DND-41 (cell line): ENCODE measurements around the gene FAM222A.

Experiments
- ATAC-seq: fragments of 200-7000 bp; cut with Tn5 transposase; 3 replicates; pipeline ENCODE4 v1.9.1; 2021; ENCODE audit warnings: low read depth; ENCODE audit not compliant: insufficient read depth
- DNase-seq: peaks from one replicate; pipeline ENCODE4 v3.0.0-alpha.2; 2020
- H2AFZ ChIP-seq: 2 replicates; pipeline ENCODE4 v1.6.0; 2012; ENCODE audit warnings: low read depth, low read length
- H3K27ac ChIP-seq: 2 replicates; pipeline ENCODE4 v1.5.1; 2012; ENCODE audit warnings: low read length, inconsistent platforms
- H3K27me3 ChIP-seq: fragments of 200-600 bp; sonication (generic); 2 replicates; pipeline ENCODE4 v1.6.0; 2012; ENCODE audit warnings: low read length, mild to moderate bottlenecking, inconsistent platforms; ENCODE audit not compliant: insufficient read depth, poor library complexity
- H3K36me3 ChIP-seq: 2 replicates; pipeline ENCODE4 v1.5.1; 2012; ENCODE audit warnings: low read length, inconsistent platforms; ENCODE audit not compliant: insufficient read depth
- H3K4me1 ChIP-seq: 2 replicates; pipeline ENCODE4 v1.5.1; 2012; ENCODE audit warnings: mild to moderate bottlenecking, low read length; ENCODE audit not compliant: insufficient read depth
- H3K4me2 ChIP-seq: 2 replicates; pipeline ENCODE4 v1.6.0; 2012; ENCODE audit warnings: mild to moderate bottlenecking, moderate library complexity, low read length, inconsistent platforms; ENCODE audit not compliant: insufficient read depth
- H3K4me3 ChIP-seq, 2 experiments: fragments of 200-600 bp in 1 of 2; shearing (Covaris generic) in 1 of 2; 2 replicates each; pipeline ENCODE4 v1.5.1; 2012 to 2016; ENCODE audit warnings: inconsistent platforms in 2 of 2, low read length in 2 of 2, mild to moderate bottlenecking in 2 of 2, low read depth in 1 of 2, moderate library complexity in 1 of 2
- H3K79me2 ChIP-seq: 2 replicates; pipeline ENCODE4 v1.6.0; 2012; ENCODE audit warnings: low read length, inconsistent platforms; ENCODE audit not compliant: insufficient read depth
- H3K9ac ChIP-seq: 2 replicates; pipeline ENCODE4 v1.6.0; 2012; ENCODE audit warnings: low read depth, mild to moderate bottlenecking, inconsistent platforms, low read length, moderate library complexity
- H3K9me3 ChIP-seq: 2 replicates; pipeline ENCODE4 v1.5.1; 2012; ENCODE audit warnings: low read length, moderate library complexity, mild to moderate bottlenecking, inconsistent platforms; ENCODE audit not compliant: insufficient read depth, severe bottlenecking
- H4K20me1 ChIP-seq: 2 replicates; pipeline ENCODE4 v1.6.0; 2012; ENCODE audit warnings: low read length; ENCODE audit not compliant: insufficient read depth
- EZH2 ChIP-seq: IDR thresholded peaks from 3 replicates; pipeline ENCODE4 v1.6.1; 2012; ENCODE audit warnings: borderline replicate concordance, low read depth, mild to moderate bottlenecking, moderate library complexity, low read length, inconsistent platforms; ENCODE audit not compliant: severe bottlenecking
- TF ChIP-seq, protein P1 (sequence below): IDR thresholded peaks from 2 replicates; pipeline ENCODE4 v1.5.1; 2012; ENCODE audit warnings: borderline replicate concordance, low read length, moderate library complexity, mild to moderate bottlenecking; ENCODE audit not compliant: poor library complexity, severe bottlenecking; ENCODE audit errors: extremely low read depth

FAM222A gene

DNA sequence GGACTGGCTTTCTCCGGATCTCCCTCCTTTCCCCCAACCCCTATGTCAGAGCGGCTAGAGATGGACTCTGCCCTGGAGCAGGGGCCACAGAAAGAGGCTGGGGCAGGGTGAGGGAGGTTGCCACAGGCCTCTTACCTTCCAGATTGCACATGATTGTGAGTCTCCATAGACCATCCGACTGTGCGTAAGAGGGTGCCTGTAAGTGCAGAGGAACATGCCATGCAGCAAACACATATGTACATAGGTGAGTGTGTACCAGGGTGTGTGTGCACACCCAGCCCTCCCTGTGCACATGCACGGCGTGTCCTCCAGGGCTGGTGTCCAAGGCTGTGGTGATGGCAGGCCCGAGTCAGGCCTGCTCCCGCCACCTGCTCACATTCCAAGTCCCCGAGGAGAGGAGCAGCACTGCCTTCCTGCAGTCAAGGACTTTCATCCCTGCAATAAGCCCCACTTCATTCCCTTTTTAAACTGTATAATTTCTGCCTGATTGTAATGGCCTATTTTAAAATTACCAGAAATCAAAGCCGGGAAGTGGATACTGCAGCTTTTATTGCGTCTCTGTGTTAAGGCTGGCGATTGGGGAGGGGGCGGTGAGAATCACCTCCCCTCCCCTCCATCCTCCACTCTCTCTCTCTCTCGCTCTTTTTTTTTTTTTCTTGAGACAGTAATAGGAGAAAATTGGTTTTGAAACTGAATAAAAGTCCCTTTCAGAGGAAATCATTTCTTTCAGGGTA lies 28.5 kb downstream of the FAM222A start:
- H3K4me1 ChIP-seq = no peaks in the 10 kb centered on the region
- H3K27me3 ChIP-seq = no peaks in the 10 kb centered on the region
- peaks cover 4% of the 10 kb centered on the region; the same call in 1 of the 2 replicates for H4K20me1 ChIP-seq
- H3K9ac ChIP-seq = no peak overlapping the region
- H3K4me3 ChIP-seq = no peak overlapping the region
- TF ChIP-seq EZH2 = no peak
- TF ChIP-seq, protein P1, sequence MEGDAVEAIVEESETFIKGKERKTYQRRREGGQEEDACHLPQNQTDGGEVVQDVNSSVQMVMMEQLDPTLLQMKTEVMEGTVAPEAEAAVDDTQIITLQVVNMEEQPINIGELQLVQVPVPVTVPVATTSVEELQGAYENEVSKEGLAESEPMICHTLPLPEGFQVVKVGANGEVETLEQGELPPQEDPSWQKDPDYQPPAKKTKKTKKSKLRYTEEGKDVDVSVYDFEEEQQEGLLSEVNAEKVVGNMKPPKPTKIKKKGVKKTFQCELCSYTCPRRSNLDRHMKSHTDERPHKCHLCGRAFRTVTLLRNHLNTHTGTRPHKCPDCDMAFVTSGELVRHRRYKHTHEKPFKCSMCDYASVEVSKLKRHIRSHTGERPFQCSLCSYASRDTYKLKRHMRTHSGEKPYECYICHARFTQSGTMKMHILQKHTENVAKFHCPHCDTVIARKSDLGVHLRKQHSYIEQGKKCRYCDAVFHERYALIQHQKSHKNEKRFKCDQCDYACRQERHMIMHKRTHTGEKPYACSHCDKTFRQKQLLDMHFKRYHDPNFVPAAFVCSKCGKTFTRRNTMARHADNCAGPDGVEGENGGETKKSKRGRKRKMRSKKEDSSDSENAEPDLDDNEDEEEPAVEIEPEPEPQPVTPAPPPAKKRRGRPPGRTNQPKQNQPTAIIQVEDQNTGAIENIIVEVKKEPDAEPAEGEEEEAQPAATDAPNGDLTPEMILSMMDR = no peak
- H2AFZ ChIP-seq = no peak overlapping the region
- no peak overlapping the region for H3K4me2 ChIP-seq
- DNase-seq (no peak), ATAC-seq (no peak)
- no peaks in the 10 kb centered on the region for H3K79me2 ChIP-seq
- H3K36me3 ChIP-seq = no peaks in the 10 kb centered on the region
- H3K27ac ChIP-seq = no peak overlapping the region
- no peaks in the 10 kb centered on the region for H3K9me3 ChIP-seq

DNA sequence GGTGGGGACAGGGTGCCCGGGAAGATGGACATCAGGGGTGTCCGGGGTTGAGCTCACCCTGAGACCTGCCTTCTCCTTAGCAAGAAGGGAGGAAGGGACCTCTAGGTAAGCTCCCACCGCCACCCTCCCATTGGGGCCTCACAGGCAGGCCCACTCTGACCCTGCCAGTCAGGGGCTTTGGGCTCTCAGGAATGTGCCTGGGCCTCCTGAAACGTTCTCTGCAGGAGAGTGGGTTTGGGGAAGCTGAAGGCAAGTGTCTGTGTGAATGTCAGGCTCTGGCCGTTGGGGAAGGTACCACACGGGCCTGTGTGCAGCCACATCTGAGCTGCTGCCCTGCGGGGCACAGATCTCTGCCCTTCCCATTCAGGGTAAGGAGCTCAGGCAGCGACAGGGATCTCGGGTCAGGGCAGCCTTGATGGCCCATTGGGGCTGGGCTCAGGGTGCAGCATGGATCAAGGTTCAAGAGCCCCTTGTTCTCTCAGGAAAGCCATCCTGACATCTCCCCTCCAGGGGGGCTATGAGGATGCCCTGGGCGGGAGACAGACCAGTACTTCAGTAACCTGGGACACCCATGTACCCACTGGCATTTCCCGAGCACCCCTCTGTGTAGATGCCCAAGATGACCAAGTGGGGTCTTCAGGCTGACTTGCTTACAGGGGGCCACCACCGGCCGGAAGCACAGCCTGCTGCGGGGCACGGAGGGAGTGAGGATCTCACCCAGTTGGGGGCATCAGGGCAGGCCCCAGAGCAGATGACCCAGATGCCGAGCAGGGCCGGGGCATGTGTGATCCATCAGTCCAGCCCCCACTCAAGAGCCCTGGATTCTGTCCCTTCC lies 29.7 kb downstream of the FAM222A start:
- Histone ChIP-seq H3K27ac (no peak overlapping the region), H3K4me2 (no peak overlapping the region), H3K4me3 (no peak overlapping the region), H3K36me3 (no peaks in the 10 kb centered on the region), H3K79me2 (no peaks in the 10 kb centered on the region), H3K9ac (no peak overlapping the region), H3K4me1 (no peaks in the 10 kb centered on the region), H3K27me3 (no peaks in the 10 kb centered on the region), H2AFZ (no peak overlapping the region), H3K9me3 (no peaks in the 10 kb centered on the region), H4K20me1 (peaks cover 4% of the 10 kb centered on the region; the same call in 1 of the 2 replicates)
- ATAC-seq = no peak
- TF ChIP-seq EZH2 = no peak
- TF ChIP-seq, protein P1 = no peak
- no peak for DNase-seq

DNA sequence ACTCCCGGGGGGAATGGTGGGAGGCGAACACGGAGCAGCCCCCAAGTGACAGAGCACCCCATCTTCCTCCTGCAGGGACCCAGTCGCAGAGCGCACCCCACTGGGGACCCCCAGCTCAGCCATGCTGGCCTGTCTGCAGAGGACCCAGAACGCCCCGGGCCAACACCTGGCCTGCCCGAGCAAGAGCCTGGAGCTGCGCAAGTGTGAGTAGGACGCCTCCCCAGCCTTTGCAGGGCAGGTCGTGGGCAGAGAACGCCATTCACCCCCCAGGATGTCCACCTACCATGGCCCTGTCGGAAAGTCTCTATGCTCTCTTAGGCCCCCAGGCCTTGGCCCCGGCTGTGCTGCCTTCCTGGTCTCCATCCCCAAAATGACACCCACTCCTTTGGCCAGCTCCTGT lies 30.4 kb downstream of the FAM222A start:
- H3K4me2 ChIP-seq = no peak overlapping the region
- DNase-seq = no peak
- no peaks in the 10 kb centered on the region for H3K9me3 ChIP-seq
- no peak for TF ChIP-seq EZH2
- TF ChIP-seq, protein P1 = no peak
- H3K4me1 ChIP-seq = no peaks in the 10 kb centered on the region
- peaks cover 4% of the 10 kb centered on the region; the same call in 1 of the 2 replicates for H4K20me1 ChIP-seq
- H3K4me3 ChIP-seq = no peak overlapping the region
- no peaks in the 10 kb centered on the region for H3K27me3 ChIP-seq
- no peaks in the 10 kb centered on the region for H3K79me2 ChIP-seq
- no peaks in the 10 kb centered on the region for H3K36me3 ChIP-seq
- no peak overlapping the region for H2AFZ ChIP-seq
- H3K27ac ChIP-seq = no peak overlapping the region
- ATAC-seq = no peak
- H3K9ac ChIP-seq = no peak overlapping the region
